Loucy (cell line): ENCODE data around the gene RAB6B.

Experiments used
- H2AFZ ChIP-seq: fragments of 200-600 bp; sonication (generic); 2 replicates; pipeline ENCODE4 v1.6.0; 2016; ENCODE audit warnings: antibody characterized with exemption, mild to moderate bottlenecking, low read length, moderate library complexity
- H3F3A ChIP-seq: fragments of 200-600 bp; 2 replicates; pipeline ENCODE4 v1.6.0; 2016; ENCODE audit warnings: antibody characterized with exemption, low read depth, mild to moderate bottlenecking
- H3K27me3 ChIP-seq: fragments of 200-600 bp; sonication (generic); 2 replicates; pipeline ENCODE4 v1.6.1; 2014; ENCODE audit warnings: low read length, mild to moderate bottlenecking; ENCODE audit not compliant: insufficient read depth, poor library complexity, severe bottlenecking
- H3K36me3 ChIP-seq: fragments of 200-600 bp; sonication (generic); 2 replicates; pipeline ENCODE4 v1.6.1; 2016; ENCODE audit warnings: low read length; ENCODE audit not compliant: insufficient read depth
- H3K4me1 ChIP-seq: fragments of 200-600 bp; sonication (generic); 2 replicates; pipeline ENCODE4 v1.5.1; 2014; ENCODE audit warnings: low read length, mild to moderate bottlenecking; ENCODE audit not compliant: insufficient read depth, poor library complexity, severe bottlenecking
- H3K4me2 ChIP-seq: fragments of 200-600 bp; sonication (generic); 2 replicates; pipeline ENCODE4 v1.6.0; 2014; ENCODE audit warnings: antibody characterized with exemption, low read length, low read depth, mild to moderate bottlenecking; ENCODE audit not compliant: poor library complexity, severe bottlenecking
- H3K4me3 ChIP-seq: fragments of 200-600 bp; sonication (generic); 2 replicates; pipeline ENCODE4 v1.5.1; 2014; ENCODE audit warnings: low read length, mild to moderate bottlenecking, mixed read lengths; ENCODE audit not compliant: poor library complexity, severe bottlenecking
- H3K79me2 ChIP-seq: fragments of 200-600 bp; sonication (generic); 2 replicates; pipeline ENCODE4 v1.6.1; 2014; ENCODE audit warnings: low read length; ENCODE audit not compliant: insufficient read depth
- H3K9ac ChIP-seq: fragments of 200-600 bp; sonication (generic); 2 replicates; pipeline ENCODE4 v1.6.0; 2014; ENCODE audit warnings: mild to moderate bottlenecking, low read depth, low read length, moderate library complexity; ENCODE audit not compliant: poor library complexity, severe bottlenecking
- H3K9me2 ChIP-seq: fragments of 200-600 bp; sonication (generic); replicated peaks from 2 replicates; pipeline ENCODE4 v1.6.1; 2016; ENCODE audit warnings: low read depth, low read length, mixed read lengths
- H3K9me3 ChIP-seq: fragments of 200-600 bp; sonication (generic); 2 replicates; pipeline ENCODE4 v1.6.1; 2014; ENCODE audit warnings: mild to moderate bottlenecking, antibody characterized with exemption, low read length, low read depth; ENCODE audit not compliant: insufficient read depth
- H4K20me1 ChIP-seq: fragments of 200-600 bp; sonication (generic); 2 replicates; pipeline ENCODE4 v1.6.0; 2014; ENCODE audit warnings: antibody characterized with exemption, low read length, mild to moderate bottlenecking; ENCODE audit not compliant: insufficient read depth, poor library complexity, severe bottlenecking
- CTCF ChIP-seq: fragments of 200-600 bp; sonication (generic); conservative IDR thresholded peaks from 2 replicates; pipeline ENCODE4 v1.5.1; 2014; ENCODE audit warnings: mild to moderate bottlenecking, antibody characterized with exemption, low read length
- EZH2phosphoT487 ChIP-seq: fragments of 200-600 bp; IDR thresholded peaks from 2 replicates; pipeline ENCODE4 v1.6.1; 2018; ENCODE audit warnings: antibody characterized with exemption, mild to moderate bottlenecking, moderate library complexity, borderline replicate concordance

RAB6B gene

GRCh38 chr3:133853925-133854227, 41.8 kb downstream of the RAB6B start:
- Histone ChIP-seq H3K9ac (no peak overlapping the region), H3K36me3 (no peaks in the 10 kb centered on the region), H3K4me2 (no peak overlapping the region), H3K9me2 (no peaks in the 10 kb centered on the region), H2AFZ (no peak overlapping the region), H3F3A (no peaks in the 10 kb centered on the region), H3K4me1 (peaks cover 3% of the 10 kb centered on the region), H3K79me2 (no peaks in the 10 kb centered on the region), H3K4me3 (no peak overlapping the region), H3K27me3 (no peaks in the 10 kb centered on the region), H4K20me1 (no peaks in the 10 kb centered on the region), H3K9me3 (no peaks in the 10 kb centered on the region)
- no peak for TF ChIP-seq EZH2phosphoT487
- no peak for TF ChIP-seq CTCF

GRCh38 chr3:133853063-133853924, 42.4 kb downstream of the RAB6B start:
- Histone ChIP-seq H3K9me3 (no peaks in the 10 kb centered on the region), H3K79me2 (no peaks in the 10 kb centered on the region), H3K9ac (no peak overlapping the region), H4K20me1 (no peaks in the 10 kb centered on the region), H2AFZ (no peak overlapping the region), H3K27me3 (no peaks in the 10 kb centered on the region), H3K4me2 (no peak overlapping the region), H3K36me3 (no peaks in the 10 kb centered on the region), H3K9me2 (no peaks in the 10 kb centered on the region), H3K4me3 (no peak overlapping the region), H3F3A (no peaks in the 10 kb centered on the region), H3K4me1 (peaks cover 3% of the 10 kb centered on the region)
- no peak for TF ChIP-seq CTCF
- TF ChIP-seq EZH2phosphoT487: no peak

- H3K79me2 ChIP-seq: no peaks in the 10 kb centered on the region
- H3F3A ChIP-seq: no peaks in the 10 kb centered on the region
- TF ChIP-seq CTCF (no peak), EZH2phosphoT487 (no peak)
- no peaks in the 10 kb centered on the region for H4K20me1 ChIP-seq
- no peaks in the 10 kb centered on the region for H3K4me1 ChIP-seq
- H3K4me2 ChIP-seq: no peak overlapping the region
- no peak overlapping the region for H3K4me3 ChIP-seq
- H2AFZ ChIP-seq: no peak overlapping the region
- H3K36me3 ChIP-seq: no peaks in the 10 kb centered on the region
- H3K9ac ChIP-seq: no peak overlapping the region
- H3K9me2 ChIP-seq: no peaks in the 10 kb centered on the region
- no peaks in the 10 kb centered on the region for H3K27me3 ChIP-seq
- no peaks in the 10 kb centered on the region for H3K9me3 ChIP-seq
Observed at GRCh38 chr3:133851931-133852330, 43.8 kb downstream of the RAB6B start.
